Osteocyte (in vitro differentiated cells): ENCODE measurements around the gene TIAM2. TPM values are rescaled to one million over a fixed set of nuclear protein-coding genes. Genes with fewer than 3 reads are reported as not detected.

Source experiments
- DNase-seq: peaks from one replicate; pipeline ENCODE4 v3.0.0; 2021; ENCODE audit warnings: mixed read lengths; ENCODE audit not compliant: unreplicated experiment; ENCODE audit errors: extremely low spot score
- H3K27ac Mint-ChIP-seq: one replicate; pipeline ENCODE4 v1.8.0; 2021; ENCODE audit warnings: mild to moderate bottlenecking, mixed read lengths; ENCODE audit not compliant: unreplicated experiment
- H3K27me3 Mint-ChIP-seq: one replicate; pipeline ENCODE4 v1.8.0; 2021; ENCODE audit warnings: mixed read lengths; ENCODE audit not compliant: unreplicated experiment
- H3K36me3 Mint-ChIP-seq: one replicate; pipeline ENCODE4 v1.8.0; 2021; ENCODE audit warnings: mixed read lengths; ENCODE audit not compliant: unreplicated experiment
- H3K4me1 Mint-ChIP-seq: one replicate; pipeline ENCODE4 v1.8.0; 2021; ENCODE audit warnings: mixed read lengths; ENCODE audit not compliant: unreplicated experiment
- H3K4me3 Mint-ChIP-seq: one replicate; pipeline ENCODE4 v1.8.0; 2021; ENCODE audit warnings: mild to moderate bottlenecking, moderate library complexity, mixed read lengths; ENCODE audit not compliant: unreplicated experiment
- H3K9me3 Mint-ChIP-seq: one replicate; pipeline ENCODE4 v1.8.0; 2021; ENCODE audit warnings: mixed read lengths; ENCODE audit not compliant: unreplicated experiment
- total RNA-seq: library from RNA; stranded (reverse); gene quantifications from 2 replicates; pipeline ENCODE4 v1.2.1, GENCODE V29; 2021
- TF ChIP-seq, protein P1 (sequence below): fragments of 200-600 bp; sonication (generic); IDR thresholded peaks from 2 replicates; pipeline ENCODE4 v1.5.0; 2021; ENCODE audit warnings: antibody characterized with exemption, mild to moderate bottlenecking, moderate library complexity

The TIAM2 gene
- total RNA-seq, 1 donor from 2014 or later, result 11.2 TPM

DNA sequence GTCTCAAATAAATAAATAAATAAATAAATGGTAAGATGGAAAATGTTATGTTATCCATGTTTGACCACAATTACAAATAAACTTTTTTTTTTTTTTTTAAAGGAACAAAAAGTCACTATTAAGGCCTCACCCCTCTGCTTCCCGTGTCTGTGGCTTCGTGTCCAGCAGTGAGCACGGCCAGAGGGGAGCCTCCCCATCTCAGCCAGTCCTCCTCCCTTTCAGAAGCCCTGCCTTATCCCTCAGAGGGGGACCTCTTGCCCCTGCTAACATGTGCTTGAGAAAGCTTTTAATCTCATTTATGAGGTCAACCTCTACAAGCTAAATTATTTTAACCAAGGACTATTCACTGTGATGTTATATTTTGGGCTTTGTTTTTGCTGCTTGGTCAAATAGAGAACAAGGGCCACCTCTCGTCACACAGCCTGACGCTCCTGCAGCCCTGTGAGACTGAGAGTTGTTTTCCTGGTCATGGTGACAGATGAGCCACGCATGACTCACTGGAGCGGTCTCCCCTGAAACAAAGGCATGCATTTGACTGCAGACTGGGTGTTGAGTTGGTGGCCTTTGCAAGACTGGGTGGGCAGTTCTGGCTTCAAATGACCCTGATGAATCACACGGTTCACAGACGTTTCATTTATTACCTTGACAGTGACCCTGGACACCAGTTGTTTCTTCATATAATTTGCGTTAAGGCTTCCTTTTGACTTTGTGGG lies 131.8 kb downstream of the TIAM2 start:
- Mint-ChIP-seq H3K9me3 (no peaks in the 10 kb centered on the region), H3K4me3 (no peak overlapping the region), H3K27ac (peak overlapping the region; percentile 40), H3K27me3 (no peaks in the 10 kb centered on the region), H3K4me1 (peaks cover 52% of the 10 kb centered on the region), H3K36me3 (peaks cover 6% of the 10 kb centered on the region)
- DNase-seq, result no peak
- TF ChIP-seq, protein P1, sequence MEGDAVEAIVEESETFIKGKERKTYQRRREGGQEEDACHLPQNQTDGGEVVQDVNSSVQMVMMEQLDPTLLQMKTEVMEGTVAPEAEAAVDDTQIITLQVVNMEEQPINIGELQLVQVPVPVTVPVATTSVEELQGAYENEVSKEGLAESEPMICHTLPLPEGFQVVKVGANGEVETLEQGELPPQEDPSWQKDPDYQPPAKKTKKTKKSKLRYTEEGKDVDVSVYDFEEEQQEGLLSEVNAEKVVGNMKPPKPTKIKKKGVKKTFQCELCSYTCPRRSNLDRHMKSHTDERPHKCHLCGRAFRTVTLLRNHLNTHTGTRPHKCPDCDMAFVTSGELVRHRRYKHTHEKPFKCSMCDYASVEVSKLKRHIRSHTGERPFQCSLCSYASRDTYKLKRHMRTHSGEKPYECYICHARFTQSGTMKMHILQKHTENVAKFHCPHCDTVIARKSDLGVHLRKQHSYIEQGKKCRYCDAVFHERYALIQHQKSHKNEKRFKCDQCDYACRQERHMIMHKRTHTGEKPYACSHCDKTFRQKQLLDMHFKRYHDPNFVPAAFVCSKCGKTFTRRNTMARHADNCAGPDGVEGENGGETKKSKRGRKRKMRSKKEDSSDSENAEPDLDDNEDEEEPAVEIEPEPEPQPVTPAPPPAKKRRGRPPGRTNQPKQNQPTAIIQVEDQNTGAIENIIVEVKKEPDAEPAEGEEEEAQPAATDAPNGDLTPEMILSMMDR, result no peak

DNA sequence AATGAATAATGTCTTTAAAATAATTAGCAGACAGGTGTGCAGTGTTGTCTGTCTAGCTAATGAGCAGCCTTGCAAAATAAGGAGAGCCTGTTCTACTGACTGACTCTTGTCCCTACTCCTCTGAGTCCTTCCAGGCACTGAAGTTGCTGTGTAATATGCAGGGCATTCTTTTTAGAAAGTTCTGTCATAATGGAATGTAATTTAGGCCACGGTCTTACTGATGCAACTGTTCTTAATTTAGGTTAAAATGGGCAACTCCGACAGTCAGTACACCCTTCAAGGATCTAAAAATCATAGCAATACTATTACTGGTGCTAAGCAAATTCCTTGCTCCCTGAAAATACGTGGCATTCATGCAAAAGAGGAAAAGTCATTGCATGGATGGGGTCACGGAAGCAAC lies 133.9 kb downstream of the TIAM2 start:
- no peak for DNase-seq
- Mint-ChIP-seq H3K4me3 (no peak overlapping the region), H3K27ac (no peak overlapping the region), H3K9me3 (no peaks in the 10 kb centered on the region), H3K36me3 (peaks cover 6% of the 10 kb centered on the region), H3K4me1 (peaks cover 36% of the 10 kb centered on the region), H3K27me3 (no peaks in the 10 kb centered on the region)
- TF ChIP-seq, protein P1, result no peak

DNA sequence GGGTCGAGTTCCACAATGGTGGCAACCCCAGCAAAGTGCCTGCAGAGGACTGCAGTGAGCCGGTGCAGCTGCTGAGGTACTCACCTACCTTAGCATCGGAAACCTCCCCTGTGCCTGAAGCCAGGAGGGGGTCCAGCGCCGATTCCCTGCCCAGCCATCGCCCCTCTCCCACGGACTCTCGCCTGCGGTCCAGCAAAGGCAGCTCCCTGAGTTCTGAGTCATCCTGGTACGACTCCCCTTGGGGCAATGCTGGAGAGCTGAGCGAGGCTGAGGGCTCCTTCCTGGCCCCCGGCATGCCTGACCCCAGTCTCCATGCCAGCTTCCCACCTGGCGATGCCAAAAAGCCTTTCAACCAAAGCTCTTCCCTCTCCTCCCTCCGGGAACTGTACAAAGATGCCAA lies 134.6 kb downstream of the TIAM2 start:
- Mint-ChIP-seq H3K36me3 (peaks cover 6% of the 10 kb centered on the region), H3K4me3 (no peak overlapping the region), H3K9me3 (no peaks in the 10 kb centered on the region), H3K27ac (no peak overlapping the region), H3K4me1 (peaks cover 37% of the 10 kb centered on the region), H3K27me3 (no peaks in the 10 kb centered on the region)
- no peak for DNase-seq
- TF ChIP-seq, protein P1, result no peak

DNA sequence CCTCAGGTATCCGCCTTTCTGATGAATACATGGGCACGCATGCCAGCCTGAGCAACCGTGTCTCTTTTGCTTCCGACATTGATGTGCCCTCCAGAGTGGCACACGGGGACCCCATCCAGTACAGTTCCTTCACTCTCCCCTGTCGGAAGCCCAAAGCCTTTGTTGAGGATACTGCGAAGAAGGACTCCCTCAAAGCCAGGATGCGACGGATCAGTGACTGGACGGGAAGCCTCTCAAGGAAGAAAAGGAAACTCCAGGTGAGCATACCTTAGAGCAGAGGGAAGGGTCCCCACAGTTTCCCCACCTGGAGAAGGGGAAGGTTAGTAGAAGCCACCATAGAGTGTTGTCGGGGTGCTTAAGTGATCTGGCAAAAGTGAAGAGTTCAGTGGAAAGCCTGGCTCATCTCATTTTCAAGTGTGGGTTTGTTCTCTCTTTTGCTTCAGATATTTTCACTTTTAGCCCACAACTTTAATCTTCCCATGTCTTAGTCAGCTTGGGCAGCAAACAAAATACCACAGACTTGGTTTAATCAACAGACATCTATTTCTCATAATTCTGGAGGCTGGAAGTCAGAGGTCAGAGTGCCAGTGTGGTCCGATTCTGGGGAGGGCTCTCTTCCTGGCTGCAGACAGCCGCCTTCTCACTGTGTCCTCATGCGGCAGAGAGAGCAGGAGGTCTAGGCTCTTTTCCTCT lies 135.2 kb downstream of the TIAM2 start:
- peaks cover 6% of the 10 kb centered on the region for H3K36me3 Mint-ChIP-seq
- DNase-seq, result no peak
- no peaks in the 10 kb centered on the region for H3K9me3 Mint-ChIP-seq
- no peak overlapping the region for H3K4me3 Mint-ChIP-seq
- H3K27me3 Mint-ChIP-seq, result no peaks in the 10 kb centered on the region
- no peak overlapping the region for H3K27ac Mint-ChIP-seq
- TF ChIP-seq, protein P1, result no peak
- peaks cover 35% of the 10 kb centered on the region for H3K4me1 Mint-ChIP-seq

DNA sequence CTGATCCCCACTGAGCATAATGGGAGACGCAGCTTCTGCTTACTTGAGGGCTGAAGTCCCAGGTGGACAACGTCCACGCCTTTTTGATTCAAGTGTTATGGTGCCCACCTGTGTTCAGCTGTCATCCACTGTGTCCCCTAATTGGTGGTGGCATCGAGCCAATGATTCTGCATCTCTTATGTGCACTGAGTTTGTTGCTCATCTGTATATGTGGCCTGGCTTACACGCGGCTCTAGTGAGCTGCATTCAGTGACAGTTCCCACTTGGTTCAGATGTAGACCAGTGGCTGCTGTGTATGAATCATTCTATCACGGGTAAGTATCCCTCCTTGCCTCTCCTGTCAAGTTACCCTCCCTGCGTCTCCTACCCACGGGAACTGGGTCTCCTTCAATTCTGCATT lies 137.5 kb downstream of the TIAM2 start:
- no peak for DNase-seq
- no peak overlapping the region for H3K4me3 Mint-ChIP-seq
- TF ChIP-seq, protein P1, result no peak
- H3K27ac Mint-ChIP-seq, result no peak overlapping the region
- H3K4me1 Mint-ChIP-seq, result peaks cover 16% of the 10 kb centered on the region
- no peaks in the 10 kb centered on the region for H3K27me3 Mint-ChIP-seq
- peaks cover 6% of the 10 kb centered on the region for H3K36me3 Mint-ChIP-seq
- no peaks in the 10 kb centered on the region for H3K9me3 Mint-ChIP-seq
